HG03342 (cell line): ENCODE data around the gene TMEM88.
"Not testable (repeated sequence)": the region's sequence is repeated elsewhere in the genome, so short reads cannot be mapped to it uniquely, and the experiment has no call there.

ENCODE experiments used
- ATAC-seq: cut with Tn5 transposase; IDR thresholded peaks from one replicate; pipeline ENCODE4 v1.9.1; 2021; ENCODE audit warnings: mild to moderate bottlenecking, moderate library complexity; ENCODE audit not compliant: unreplicated experiment

Gene TMEM88

DNA sequence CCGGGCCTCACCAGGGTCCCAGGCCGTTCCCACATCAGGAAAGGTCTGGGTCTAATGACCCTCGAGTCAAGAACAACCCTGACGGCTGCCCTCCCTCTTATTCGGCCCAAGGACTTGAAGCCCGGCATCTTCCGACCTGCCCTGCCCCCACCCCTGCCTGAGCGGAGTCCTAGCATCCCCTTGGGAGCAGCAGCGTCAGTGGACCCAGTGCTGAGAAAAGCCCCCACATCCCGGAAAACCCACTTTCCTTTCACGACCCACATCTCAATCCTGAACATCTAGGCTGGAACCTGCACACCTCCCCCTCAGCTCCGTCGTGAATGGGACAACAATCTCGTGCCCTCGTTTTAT, 769 bp downstream of the TMEM88 start:
- no peak for ATAC-seq

DNA sequence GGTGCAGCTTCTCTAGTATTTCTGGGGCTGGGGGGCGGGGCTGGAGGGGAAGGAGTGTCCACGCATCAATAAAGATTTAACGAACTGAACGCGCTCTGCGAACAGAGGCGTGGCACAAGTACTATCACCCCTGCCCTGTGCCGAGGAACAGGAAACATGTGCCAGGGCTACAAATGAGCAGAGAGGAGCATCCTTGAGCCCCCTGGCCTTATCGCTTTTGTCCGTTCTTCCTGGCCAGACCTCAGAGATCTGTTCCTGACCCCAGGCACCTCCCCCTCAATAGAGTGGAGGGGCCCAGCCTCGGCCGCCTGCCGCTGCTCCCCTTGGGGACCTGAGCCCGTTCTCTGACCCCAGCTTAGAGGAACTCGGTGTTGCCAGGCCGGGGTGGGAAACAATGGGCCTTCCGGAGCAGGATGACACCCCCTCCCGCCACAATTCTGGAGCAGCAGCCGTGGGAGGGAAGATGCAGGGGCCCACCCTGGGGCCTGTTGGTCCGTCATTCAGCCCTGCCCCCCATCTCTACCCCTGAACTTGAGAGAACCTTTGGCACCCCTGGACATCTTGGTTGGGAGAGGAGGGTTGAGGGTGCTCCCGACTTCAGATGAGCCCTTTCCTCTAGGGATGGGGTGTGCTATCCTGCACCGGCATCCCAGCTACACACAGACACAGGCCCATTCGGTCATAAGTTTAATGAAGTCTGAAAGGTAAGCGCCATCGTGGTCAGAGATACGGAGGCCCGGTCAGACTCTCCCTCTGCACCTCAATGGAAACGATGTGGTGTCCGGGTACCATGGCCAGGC, 1.3 kb downstream of the TMEM88 start:
- no peak for ATAC-seq

DNA sequence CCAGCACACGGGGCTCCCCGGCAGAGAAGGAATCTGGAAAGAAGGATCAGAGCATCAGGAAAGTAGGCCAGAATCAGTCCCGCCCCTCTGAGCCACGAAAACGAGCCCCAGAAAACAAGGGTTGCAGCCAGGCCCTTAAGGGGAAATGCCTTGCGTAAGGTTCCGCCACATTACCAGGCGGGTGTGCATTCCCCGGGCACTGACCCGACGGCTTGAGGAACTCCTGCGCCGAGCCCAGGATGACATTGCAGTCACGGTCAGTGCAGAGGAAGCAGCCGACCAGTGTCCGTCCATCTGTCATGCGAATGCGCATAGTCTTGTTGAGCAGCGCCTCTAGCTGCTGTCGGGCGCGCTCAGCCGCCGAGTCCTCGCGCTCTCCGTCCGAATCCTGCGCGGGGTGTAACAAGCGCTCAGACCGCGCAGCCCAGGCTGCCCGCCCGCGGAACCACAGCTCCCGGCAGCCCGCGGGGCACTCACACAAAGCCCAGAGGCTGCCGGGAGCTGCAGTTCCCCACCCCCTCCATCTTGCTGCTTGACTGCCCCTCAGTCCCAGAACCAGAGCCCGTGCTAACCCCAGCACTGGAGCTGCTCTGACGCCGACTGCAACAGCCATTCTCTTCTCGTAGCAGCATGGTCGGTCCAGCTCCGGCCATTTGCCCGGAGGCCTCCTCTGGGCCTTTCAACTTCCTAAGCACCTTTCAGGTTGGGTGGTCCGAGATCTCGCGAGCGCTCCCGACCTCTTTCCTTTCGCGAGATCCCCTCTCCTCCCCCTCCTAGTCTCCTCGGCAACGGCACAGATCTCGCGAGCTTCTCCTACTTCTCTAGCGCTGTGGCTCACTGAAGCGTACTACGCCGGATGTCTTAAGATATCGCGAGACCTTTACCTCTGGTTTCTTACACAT, 2.2 kb downstream of the TMEM88 start, which contains the start of gene NAA38:
Gene NAA38, minus strand, starts transcription at position 749 of the 902 bp plus-strand sequence. Its CDS starts 96 bp downstream, at position 653.
- peak; percentile 72 for ATAC-seq

DNA sequence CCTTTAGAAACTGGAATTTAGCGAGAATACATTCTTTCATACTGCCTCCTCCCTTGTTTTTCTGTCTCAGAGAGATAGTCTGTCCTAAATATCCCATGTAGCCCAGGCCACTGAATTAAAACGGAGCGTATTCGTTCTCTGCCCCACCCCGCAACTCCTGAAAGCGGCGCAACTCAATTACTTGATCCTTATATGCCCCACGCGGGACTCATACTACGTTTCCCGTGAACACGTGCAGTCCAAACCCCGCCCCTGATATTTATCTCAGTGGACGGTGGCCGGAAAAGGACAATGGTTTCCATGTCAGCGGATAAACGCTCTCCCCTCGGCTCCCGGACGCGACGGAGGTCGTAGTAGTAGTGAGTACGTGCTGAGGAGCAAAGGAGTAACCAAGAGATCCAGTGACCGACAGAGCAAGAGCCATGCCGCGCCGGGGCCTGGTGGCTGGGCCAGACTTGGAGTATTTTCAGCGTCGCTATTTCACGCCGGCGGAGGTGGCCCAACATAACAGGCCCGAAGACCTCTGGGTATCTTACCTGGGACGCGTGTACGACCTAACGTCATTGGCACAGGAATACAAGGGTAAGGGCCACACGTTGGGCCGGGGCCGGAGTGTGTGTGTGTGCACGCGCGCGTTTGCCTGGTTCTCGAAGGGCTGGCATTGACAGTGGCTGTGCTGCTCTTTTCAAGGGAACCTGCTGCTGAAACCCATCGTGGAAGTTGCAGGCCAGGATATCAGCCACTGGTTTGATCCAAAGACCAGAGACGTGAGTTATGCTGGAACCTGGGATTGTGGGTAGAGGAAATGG, 3.1 kb downstream of the TMEM88 start, which contains the start of gene CYB5D1:
Gene CYB5D1, plus strand, starts transcription at position 291 of the 809 bp plus-strand sequence. Its CDS starts 132 bp downstream, at position 423.
- ATAC-seq = peak; percentile 29

DNA sequence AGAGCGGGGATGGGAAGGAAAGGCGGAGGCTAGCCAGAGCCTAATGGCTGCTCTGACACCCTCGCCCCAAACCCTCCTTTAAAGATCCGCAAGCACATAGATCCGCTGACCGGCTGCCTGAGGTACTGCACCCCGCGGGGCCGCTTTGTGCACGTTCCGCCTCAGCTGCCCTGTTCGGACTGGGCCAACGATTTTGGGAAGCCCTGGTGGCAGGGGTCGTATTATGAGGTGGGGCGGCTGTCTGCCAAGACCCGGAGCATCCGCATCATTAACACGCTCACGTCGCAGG, 3.6 kb downstream of the TMEM88 start:
- no peak for ATAC-seq

DNA sequence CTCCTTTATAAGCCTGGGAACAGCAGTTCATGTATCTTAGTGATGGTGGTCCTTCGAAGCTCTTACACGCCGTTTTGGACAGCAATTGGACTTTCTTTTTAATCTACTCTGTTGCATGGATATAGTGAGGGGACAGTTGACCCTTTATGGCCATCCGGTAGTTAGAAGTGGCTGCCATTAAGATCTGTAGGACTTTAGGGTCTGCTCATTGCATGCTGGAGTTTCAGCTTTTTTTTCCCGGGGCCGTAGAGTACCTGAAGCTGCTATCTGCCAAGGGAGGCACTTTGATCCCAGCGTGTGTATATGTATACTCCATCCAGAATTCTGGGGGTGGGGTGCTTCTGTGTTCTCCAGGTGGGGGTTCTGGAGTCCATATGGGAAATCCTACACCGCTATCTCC, 4.2 kb downstream of the TMEM88 start:
- ATAC-seq = no peak

DNA sequence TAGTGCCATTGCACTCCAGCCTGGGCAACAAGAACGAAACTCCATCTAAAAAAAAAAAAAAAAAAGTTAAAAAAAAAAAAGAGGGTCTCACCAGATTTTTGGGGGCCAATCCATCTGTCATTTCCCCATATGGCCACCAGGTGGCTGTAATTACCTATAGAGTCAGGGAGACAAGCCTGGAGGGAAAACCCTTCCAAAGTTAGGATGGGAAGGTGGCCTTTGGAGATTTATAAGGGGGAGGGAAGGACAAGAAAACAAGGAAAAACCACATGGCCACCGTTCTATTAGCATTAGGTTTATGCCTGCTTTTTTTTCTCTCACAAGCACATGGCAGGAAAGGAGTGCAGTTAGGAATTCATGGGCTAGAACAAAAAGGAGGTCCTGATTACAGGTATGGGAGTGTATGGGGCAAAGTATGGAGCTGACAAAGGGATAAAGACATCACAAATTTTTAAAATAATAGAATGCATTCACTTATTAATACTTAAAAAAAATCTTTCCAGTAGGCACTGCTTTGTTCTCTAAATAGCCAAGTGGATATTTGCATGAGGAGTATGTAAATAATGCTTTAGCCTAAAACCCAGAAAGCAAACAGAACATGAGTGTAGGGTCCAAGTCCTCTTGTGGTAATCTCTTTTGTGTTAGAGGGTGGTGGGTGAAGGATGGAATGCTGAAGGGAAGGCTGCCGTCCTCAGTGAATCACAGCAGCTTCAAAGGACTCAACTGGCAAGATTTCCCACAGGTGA, 8.0 kb downstream of the TMEM88 start:
- ATAC-seq = no peak

DNA sequence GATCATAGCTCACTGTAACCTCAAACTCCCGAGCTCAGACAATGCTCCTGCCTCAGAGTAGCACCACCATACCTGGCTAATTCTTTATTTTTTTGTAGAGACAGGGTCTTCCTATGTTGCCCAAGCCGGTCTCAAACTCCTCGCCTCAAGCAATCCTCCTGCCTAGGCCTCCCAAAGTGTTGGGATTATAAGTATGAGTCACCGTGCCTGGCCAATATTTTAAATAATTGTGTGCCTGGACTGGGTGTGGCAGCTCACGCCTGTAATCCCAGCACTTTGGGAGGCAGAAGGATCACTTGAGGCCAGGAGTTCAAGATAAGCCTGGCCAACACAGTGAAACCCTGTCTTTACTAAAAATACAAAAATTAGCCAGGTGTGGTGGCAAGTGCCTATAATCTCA, 9.5 kb downstream of the TMEM88 start:
- not testable (repeated sequence) for ATAC-seq

DNA sequence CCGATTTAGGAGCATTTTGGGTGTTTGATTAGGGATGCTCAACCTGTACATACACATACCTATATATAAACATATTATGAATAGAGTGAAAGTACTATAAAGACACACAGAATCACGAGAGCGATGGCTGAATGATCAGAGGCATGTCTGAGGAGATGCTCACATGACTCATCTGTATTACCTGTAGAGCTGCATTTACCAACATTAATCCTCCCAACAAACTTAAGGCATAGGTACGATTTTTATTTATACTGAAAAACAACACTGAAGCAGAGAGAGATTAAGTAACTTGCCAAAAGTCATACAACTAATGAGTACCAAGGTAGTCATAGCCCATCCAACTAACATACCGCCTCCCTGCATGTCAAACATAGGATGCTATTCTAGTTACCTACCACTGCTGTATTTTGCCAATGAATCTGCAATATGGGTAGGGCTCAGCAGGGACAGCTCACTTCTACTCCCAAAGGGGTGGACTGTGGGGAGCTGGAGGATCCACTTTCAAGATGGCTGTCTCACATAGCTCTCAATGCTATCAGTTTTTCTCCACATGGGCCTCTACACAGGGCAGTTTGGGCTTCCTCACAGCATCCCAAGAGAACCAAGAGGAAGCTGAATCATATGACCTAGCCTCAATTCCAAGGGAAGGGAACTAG, 10.3 kb downstream of the TMEM88 start:
- no peak for ATAC-seq

DNA sequence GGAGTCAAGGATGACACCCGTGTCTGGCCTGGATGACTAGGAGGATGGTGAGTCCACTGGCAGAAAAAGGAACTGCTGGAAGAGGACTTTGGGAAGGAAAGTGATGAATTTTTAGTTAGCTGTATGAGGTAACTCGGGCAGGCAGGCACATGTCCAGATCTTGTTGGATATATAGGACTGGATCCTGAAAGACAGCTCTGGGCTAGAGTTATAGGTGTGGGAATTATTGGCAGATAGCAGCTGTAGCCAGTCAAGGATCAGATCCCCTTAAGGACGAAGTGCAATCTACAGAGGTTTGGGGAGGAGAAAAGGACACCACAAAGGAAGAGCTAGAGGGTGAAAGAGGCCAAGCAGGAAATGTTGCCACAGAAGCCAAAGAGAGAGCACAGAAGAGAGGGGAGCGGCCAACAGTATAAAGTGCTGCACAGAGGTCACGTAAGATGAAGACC, 13.0 kb downstream of the TMEM88 start:
- ATAC-seq = no peak

DNA sequence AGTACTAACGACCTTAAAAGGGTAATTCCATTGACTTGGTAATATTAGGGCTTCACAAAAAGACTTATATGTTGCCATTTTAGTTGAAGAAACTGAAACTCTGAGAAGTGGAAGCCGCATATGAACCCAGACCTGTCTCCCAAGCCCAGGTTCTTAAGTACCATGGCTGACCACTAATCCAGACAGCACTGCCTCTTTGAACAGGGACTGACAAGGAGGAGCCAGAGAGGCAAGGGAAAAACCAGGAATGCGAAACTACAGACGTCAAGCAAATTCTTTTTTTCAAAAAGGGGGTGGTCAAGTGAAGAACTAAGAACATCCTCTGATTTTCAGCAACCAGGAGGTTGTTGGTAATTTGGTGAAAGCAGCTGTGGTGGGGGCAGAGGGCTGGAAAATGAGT, 18.2 kb downstream of the TMEM88 start:
- ATAC-seq = no peak

DNA sequence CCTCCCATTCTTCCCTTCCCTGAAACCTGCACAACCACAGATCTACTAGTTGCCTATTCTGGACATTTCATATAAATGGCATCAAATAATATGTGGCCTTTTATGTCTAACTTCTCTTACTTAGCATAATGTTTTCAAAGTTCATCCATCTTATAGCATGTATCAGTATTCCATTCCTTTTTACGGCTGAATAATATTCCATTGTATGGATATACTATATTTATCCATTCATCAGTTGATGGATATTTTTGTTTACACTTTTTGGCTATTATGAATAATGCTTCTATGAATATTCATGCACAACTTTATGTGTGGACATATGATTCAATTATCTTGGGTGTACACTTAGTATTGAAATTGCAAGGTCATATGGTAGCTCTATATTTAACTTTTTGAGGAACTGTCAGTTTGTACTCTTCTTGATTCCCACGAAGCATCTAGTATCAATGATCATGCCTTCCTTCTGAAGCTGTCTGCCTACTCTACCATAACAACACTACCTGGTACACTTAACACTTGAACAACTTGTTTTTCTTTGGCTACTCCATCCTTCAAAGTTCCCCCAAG, 21.0 kb downstream of the TMEM88 start:
- ATAC-seq = no peak

DNA sequence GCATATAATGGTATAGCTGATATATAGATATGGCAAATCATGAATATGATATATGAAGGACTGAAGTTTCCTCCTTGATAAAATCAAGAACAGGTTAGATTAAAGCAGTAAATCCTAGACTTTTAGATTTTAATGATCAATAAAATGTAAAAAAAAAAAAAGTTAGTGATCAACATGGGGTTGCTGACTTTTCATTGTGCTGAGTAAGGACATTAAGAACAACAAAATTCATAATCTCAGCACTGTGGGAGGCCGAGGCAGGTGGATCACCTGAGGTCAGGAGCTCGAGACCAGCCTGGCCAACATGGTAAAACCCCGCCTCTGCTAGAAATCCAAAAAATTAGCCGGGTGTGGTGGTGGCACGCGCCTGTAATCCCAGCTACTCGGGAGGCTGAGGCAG, 23.4 kb downstream of the TMEM88 start:
- ATAC-seq = no peak

DNA sequence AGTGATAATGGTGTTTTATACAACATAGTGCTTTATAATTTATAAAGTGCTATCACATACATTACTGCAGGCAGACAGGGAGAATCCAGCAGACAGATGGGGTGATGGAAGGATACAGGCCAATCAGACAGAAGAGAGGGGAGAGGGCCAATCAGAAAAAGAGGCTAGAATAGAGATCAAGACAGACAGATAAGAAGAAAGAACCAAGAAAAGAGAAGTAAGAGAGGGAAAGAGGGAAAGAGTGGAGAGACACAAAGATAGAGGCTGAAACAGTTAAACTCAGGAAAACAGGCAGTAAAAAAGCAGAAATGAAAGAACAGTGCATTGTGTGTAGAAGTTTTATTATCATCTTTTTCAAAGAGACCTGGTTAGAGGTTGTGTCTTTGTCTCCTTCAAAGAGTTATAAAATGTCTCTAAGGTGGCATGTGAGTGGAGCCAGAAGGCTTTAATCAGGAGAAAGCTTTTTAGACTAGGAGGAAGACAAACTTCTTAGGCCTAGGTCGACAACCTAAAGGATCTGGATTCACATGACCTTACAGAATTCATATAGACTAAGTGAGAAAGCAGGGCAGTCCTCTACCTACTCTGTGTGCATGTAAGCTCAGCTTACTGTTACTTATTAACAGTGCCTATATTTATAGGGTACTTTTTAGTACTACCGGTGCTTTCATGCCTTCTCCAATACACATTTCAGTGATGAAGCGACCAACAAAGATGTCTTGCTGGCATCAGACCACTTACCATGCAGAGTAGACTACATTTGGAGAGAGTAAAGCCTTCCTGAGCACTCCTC, 25.4 kb downstream of the TMEM88 start:
- ATAC-seq = no peak

DNA sequence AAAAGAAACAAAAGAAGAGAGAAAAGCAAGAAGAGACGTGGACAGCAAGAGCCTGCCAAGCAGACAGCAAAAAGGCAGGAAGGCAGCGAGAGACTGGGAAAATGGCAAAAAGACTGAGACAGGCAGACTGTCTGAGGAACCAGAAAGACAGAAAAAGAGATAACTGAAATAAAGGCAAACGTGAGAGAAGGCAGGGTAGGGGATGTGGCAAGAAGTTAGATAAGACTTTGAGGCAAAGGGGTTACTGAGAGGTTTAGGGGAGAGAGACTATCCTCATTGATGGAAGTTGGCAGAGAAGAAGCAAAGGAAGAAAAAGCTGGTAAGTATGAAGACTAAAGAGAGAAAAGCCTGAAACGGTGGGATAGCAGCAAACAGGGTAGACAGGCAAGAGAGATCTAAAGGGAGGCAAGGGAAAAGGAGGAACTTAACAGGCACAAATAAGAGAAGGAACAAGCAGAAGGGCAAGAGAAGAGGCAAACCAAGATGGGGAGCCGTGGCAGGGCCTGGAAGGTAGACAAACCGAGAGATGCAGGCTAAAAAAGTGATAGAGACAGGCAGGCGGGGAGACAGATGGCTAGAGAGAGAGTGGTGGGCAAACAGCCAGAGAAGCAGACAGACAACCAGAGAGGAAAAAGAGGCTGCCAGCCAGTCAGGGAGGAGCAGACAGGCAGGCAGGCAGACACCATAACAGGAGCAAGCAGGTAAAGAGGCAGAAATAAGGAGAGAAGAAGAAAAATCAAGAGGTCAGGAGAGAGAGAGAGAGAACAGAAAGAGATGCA, 26.6 kb downstream of the TMEM88 start:
- no peak for ATAC-seq

DNA sequence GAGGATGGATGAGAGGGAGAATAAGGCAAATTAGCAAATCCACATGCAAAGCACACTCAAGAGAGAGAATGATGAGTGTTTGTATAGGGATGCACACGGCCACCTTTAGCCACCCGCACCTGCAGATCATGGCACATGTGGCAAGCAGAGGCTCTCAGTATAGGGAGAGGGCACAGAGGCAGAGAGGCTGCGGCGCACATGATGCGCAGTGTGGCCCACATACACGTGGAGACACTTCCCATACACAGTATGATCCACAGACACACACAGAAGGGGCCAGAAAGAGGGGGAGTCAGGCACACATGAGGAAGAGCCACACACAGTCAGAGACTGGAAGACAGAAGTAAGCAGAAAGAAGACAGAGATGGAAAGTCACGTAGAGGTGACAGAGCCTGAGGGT, 27.2 kb downstream of the TMEM88 start:
- ATAC-seq = no peak

DNA sequence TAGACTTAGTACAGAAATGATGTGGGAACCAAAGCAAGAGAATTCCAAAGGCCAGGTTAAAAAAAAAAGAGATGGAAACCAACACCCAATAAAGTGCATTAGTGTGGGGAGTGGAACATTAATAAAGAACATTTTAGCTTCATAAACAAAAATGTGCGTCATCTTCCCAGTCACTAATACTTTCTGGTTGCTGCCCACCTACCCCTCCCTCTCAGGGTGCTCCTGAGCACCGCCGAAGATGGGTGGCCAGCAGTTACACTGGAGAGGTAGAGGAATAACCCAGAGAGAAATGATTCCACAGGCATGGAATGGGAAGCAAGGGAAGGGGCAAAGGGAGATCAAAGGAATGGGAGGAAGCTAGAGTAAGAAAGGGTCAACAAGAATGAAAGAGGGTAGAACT, 27.8 kb downstream of the TMEM88 start:
- no peak for ATAC-seq

DNA sequence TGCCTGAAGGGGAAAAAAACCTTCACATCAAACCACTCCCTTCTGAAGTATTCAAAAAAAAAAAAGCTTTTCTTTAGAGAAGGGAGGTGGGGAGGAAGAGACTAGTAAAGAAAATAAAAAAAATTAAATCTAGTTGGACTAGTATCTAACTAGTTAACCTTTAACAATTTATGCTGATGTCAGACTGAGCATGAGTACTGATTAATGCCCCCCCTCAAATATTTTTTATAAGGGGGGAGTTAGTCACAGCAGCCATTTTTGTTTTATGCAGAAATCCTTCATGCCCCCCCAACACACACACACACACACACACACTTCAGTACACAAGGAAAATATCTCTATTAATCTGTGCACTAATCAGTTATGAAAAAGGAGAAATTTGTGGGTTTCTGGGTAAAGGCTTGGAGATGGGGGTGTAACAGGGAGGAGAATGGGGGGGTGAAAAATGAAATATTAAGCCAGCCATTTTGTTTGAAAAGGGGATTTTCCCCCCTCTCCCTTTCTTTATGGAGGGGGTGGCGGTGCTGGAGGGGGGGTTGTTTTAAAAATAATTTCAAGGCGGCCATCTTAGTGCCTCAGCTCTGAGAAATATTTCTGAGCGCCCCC, 29.0 kb downstream of the TMEM88 start:
- no peak for ATAC-seq
